ENCODE measurements around the gene DGKZ.
A peak's percentile ranks its signal among the peaks of the same experiment; 100 is the strongest.
"Not testable (repeated sequence)": the region's sequence is repeated elsewhere in the genome, so short reads cannot be mapped to it uniquely, and the experiment has no call there.

The DGKZ gene

GRCh38 chr11:46367244-46367915 lies 20.1 kb downstream of the DGKZ start:
- peak; percentile 65 for DNase-seq (ENCODE audit: low spot score)

GRCh38 chr11:46367916-46368267 lies 20.6 kb downstream of the DGKZ start:
- DNase-seq (ENCODE audit: low spot score) = no peak

- no peak for DNase-seq (ENCODE audit: low spot score)
These were observed 22.3 kb downstream of the DGKZ start for GRCh38 chr11:46369458-46370152.

- no peak for DNase-seq (ENCODE audit: low spot score)
These were observed 23.0 kb downstream of the DGKZ start for GRCh38 chr11:46370253-46370652.

- DNase-seq (ENCODE audit: low spot score) = not testable (repeated sequence)
These were observed 24.0 kb downstream of the DGKZ start for GRCh38 chr11:46371262-46371661.

GRCh38 chr11:46372086-46372485 lies 24.8 kb downstream of the DGKZ start:
- no peak for DNase-seq (ENCODE audit: low spot score)

GRCh38 chr11:46372501-46372900 lies 25.2 kb downstream of the DGKZ start:
- not testable (repeated sequence) for DNase-seq (ENCODE audit: low spot score)

- no peak for DNase-seq (ENCODE audit: low spot score)
These were observed 26.8 kb downstream of the DGKZ start for GRCh38 chr11:46373787-46374740.

- no peak for DNase-seq (ENCODE audit: low spot score)
These were observed 27.6 kb downstream of the DGKZ start for GRCh38 chr11:46374815-46375214.

GRCh38 chr11:46375392-46376101 lies 28.3 kb downstream of the DGKZ start:
- no peak for DNase-seq (ENCODE audit: low spot score)

- no peak for DNase-seq (ENCODE audit: low spot score)
These were observed 29.2 kb downstream of the DGKZ start for GRCh38 chr11:46376258-46377050.

- no peak for DNase-seq (ENCODE audit: low spot score)
These were observed 30.0 kb downstream of the DGKZ start for GRCh38 chr11:46377290-46377689.

GRCh38 chr11:46377831-46378230 lies 30.6 kb downstream of the DGKZ start:
- no peak for DNase-seq (ENCODE audit: low spot score)

GRCh38 chr11:46378296-46378695 lies 31.0 kb downstream of the DGKZ start:
- no peak for DNase-seq (ENCODE audit: low spot score)

- no peak for DNase-seq (ENCODE audit: low spot score)
These were observed 31.7 kb downstream of the DGKZ start for GRCh38 chr11:46378811-46379481.

- not testable (repeated sequence) for DNase-seq (ENCODE audit: low spot score)
These were observed 32.4 kb downstream of the DGKZ start for GRCh38 chr11:46379482-46380293.

GRCh38 chr11:46380340-46381047 lies 33.2 kb downstream of the DGKZ start:
- no peak for DNase-seq (ENCODE audit: low spot score)

- no peak for DNase-seq (ENCODE audit: low spot score)
These were observed 34.0 kb downstream of the DGKZ start, which contains the start of gene MDK for GRCh38 chr11:46381048-46381818. TSS of gene MDK (plus strand) at chr11:46381669. CDS start at chr11:46382058, 389 bp downstream.

Data from globus pallidus (tissue), 1 donor.